ENCODE results near the gene NUDT17.
A peak's percentile ranks its signal among the peaks of the same experiment; 100 is the strongest.

The NUDT17 gene

GRCh38 chr1:145886816-145887215 is 41.4 kb downstream of the NUDT17 start:
- Histone ChIP-seq H3K18ac (ENCODE audit: low read length) (no peak overlapping the region), H3K4me3 (ENCODE audit: low read length) (no peak overlapping the region), H4K8ac (ENCODE audit: low read depth, low read length) (no peak overlapping the region), H2BK15ac (replicated peaks; ENCODE audit: low read depth) (no peak overlapping the region), H2AK5ac (ENCODE audit: low read length) (no peak overlapping the region), H3K27ac (ENCODE audit: low read depth, low read length) (no peak overlapping the region), H3K4ac (ENCODE audit: low read depth, low read length) (no peak overlapping the region), H2BK120ac (ENCODE audit: low read depth, low read length) (no peak overlapping the region), H3K23ac (ENCODE audit: low read length) (no peak overlapping the region), H3K56ac (ENCODE audit: low read length) (no peak overlapping the region), H4K5ac (ENCODE audit: low read length) (no peak overlapping the region), H3K36me3 (ENCODE audit: control insufficient read depth, insufficient read depth, low read length) (no peaks in the 10 kb centered on the region), H3K27me3 (ENCODE audit: insufficient read depth, low read length, poor library complexity) (peaks cover 2% of the 10 kb centered on the region), H2BK5ac (ENCODE audit: low read length) (no peak overlapping the region), H3K79me2 (ENCODE audit: control insufficient read depth, insufficient read depth, low read length) (no peaks in the 10 kb centered on the region), H3K9ac (ENCODE audit: low read length) (no peak overlapping the region), H3K4me2 (ENCODE audit: low read length) (no peak overlapping the region), H3K4me1 (ENCODE audit: control insufficient read depth, low read depth, low read length) (no peaks in the 10 kb centered on the region), H3K79me1 (ENCODE audit: low read length) (no peaks in the 10 kb centered on the region)
- DNase-seq: no peak
- no CpG with 5 or more reads among the region's 8 CpGs for WGBS (ENCODE audit: extremely low coverage, insufficient coverage, low lambda C conversion rate)

DNA sequence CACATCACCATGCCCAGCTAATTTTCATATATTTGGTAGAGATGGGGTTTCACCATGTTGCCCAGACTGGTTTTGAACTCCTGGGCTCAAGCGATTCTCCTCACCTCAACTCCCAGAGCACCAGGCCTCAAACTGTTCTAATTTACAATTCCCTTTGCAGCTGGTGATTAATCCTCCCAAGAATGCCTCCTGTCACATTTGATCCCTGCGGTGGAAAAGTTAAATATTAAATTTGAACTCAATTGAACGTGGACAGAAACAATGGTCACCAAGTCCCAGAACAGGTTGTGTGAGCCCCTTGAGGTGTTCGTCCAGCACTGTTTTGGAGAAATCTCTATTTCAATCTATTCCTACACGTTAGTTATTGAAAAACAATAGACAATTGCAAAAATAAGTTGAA is 42.2 kb downstream of the NUDT17 start:
- Histone ChIP-seq H3K4ac (ENCODE audit: low read depth, low read length) (no peak overlapping the region), H2AK5ac (ENCODE audit: low read length) (no peak overlapping the region), H3K36me3 (ENCODE audit: control insufficient read depth, insufficient read depth, low read length) (no peaks in the 10 kb centered on the region), H3K23ac (ENCODE audit: low read length) (no peak overlapping the region), H2BK5ac (ENCODE audit: low read length) (no peak overlapping the region), H3K79me2 (ENCODE audit: control insufficient read depth, insufficient read depth, low read length) (no peaks in the 10 kb centered on the region), H3K4me1 (ENCODE audit: control insufficient read depth, low read depth, low read length) (peaks cover 4% of the 10 kb centered on the region), H3K4me3 (ENCODE audit: low read length) (no peak overlapping the region), H3K79me1 (ENCODE audit: low read length) (no peaks in the 10 kb centered on the region), H2BK15ac (replicated peaks; ENCODE audit: low read depth) (no peak overlapping the region), H3K56ac (ENCODE audit: low read length) (no peak overlapping the region), H3K18ac (ENCODE audit: low read length) (no peak overlapping the region), H3K4me2 (ENCODE audit: low read length) (no peak overlapping the region), H4K8ac (ENCODE audit: low read depth, low read length) (no peak overlapping the region), H4K5ac (ENCODE audit: low read length) (no peak overlapping the region), H3K27ac (ENCODE audit: low read depth, low read length) (no peak overlapping the region), H2BK120ac (ENCODE audit: low read depth, low read length) (no peak overlapping the region), H3K27me3 (ENCODE audit: insufficient read depth, low read length, poor library complexity) (peaks cover 2% of the 10 kb centered on the region), H3K9ac (ENCODE audit: low read length) (no peak overlapping the region)
- no CpG with 5 or more reads among the region's 5 CpGs for WGBS (ENCODE audit: extremely low coverage, insufficient coverage, low lambda C conversion rate)
- no peak for DNase-seq

DNA sequence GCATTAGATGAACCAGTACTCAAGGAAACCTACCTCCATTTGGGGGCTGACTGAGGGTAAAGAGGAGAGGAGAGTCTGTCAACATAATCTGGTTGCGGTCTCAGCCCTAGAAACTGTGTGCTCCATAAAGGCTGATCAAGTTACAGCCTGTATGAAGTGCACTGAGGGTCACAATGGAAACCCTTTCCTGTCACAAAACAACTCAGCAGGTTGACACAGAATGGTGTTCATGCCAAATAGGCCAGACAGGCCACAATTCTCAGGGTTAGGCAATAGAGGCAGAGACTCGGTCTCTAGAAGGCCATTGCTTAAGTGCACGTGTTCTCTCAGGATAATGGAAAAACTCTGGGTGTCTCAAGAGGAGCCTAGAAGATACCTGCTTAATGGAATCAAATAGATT is 44.3 kb downstream of the NUDT17 start:
- DNase-seq: no peak
- no peak overlapping the region for H2AK5ac ChIP-seq (ENCODE audit: low read length)
- H3K27ac ChIP-seq (ENCODE audit: low read depth, low read length): no peak overlapping the region
- H3K23ac ChIP-seq (ENCODE audit: low read length): no peak overlapping the region
- H2BK15ac ChIP-seq (replicated peaks; ENCODE audit: low read depth): no peak overlapping the region
- no peak overlapping the region for H2BK120ac ChIP-seq (ENCODE audit: low read depth, low read length)
- H3K4me1 ChIP-seq (ENCODE audit: control insufficient read depth, low read depth, low read length): peaks cover 4% of the 10 kb centered on the region
- no peak overlapping the region for H3K56ac ChIP-seq (ENCODE audit: low read length)
- no peak overlapping the region for H4K8ac ChIP-seq (ENCODE audit: low read depth, low read length)
- no peaks in the 10 kb centered on the region for H3K36me3 ChIP-seq (ENCODE audit: control insufficient read depth, insufficient read depth, low read length)
- H3K18ac ChIP-seq (ENCODE audit: low read length): no peak overlapping the region
- no peak overlapping the region for H3K4ac ChIP-seq (ENCODE audit: low read depth, low read length)
- WGBS (ENCODE audit: extremely low coverage, insufficient coverage, low lambda C conversion rate): no CpG with 5 or more reads among the region's 3 CpGs
- no peak overlapping the region for H3K4me2 ChIP-seq (ENCODE audit: low read length)
- no peak overlapping the region for H3K9ac ChIP-seq (ENCODE audit: low read length)
- peaks cover 1% of the 10 kb centered on the region for H3K27me3 ChIP-seq (ENCODE audit: insufficient read depth, low read length, poor library complexity)
- no peaks in the 10 kb centered on the region for H3K79me1 ChIP-seq (ENCODE audit: low read length)
- H3K79me2 ChIP-seq (ENCODE audit: control insufficient read depth, insufficient read depth, low read length): no peaks in the 10 kb centered on the region
- no peak overlapping the region for H2BK5ac ChIP-seq (ENCODE audit: low read length)
- H4K5ac ChIP-seq (ENCODE audit: low read length): no peak overlapping the region
- no peak overlapping the region for H3K4me3 ChIP-seq (ENCODE audit: low read length)

DNA sequence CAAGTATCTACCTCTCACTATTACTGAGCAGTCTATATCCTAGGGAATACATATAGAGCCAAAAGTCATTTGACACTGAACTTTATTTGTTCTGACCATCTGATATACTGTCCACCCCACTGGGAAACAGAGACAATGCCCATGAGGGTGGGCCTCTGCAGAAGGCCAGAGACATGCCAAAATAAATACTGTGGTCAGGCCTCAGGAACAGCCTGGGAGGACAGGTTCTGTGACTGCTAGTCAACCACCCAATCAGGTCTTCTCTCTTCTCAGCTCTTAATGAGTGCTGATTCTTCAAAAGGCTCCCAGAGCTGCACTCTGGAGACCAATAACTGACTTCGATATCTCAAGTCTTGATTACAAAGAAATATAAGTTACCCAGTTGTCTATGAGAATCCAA is 45.7 kb downstream of the NUDT17 start:
- Histone ChIP-seq H3K56ac (ENCODE audit: low read length) (no peak overlapping the region), H4K8ac (ENCODE audit: low read depth, low read length) (no peak overlapping the region), H3K36me3 (ENCODE audit: control insufficient read depth, insufficient read depth, low read length) (no peaks in the 10 kb centered on the region), H3K79me2 (ENCODE audit: control insufficient read depth, insufficient read depth, low read length) (no peaks in the 10 kb centered on the region), H3K23ac (ENCODE audit: low read length) (no peak overlapping the region), H2BK120ac (ENCODE audit: low read depth, low read length) (no peak overlapping the region), H3K4me1 (ENCODE audit: control insufficient read depth, low read depth, low read length) (peaks cover 4% of the 10 kb centered on the region), H2BK5ac (ENCODE audit: low read length) (no peak overlapping the region), H3K18ac (ENCODE audit: low read length) (no peak overlapping the region), H3K4ac (ENCODE audit: low read depth, low read length) (no peak overlapping the region), H3K4me3 (ENCODE audit: low read length) (no peak overlapping the region), H3K27ac (ENCODE audit: low read depth, low read length) (no peak overlapping the region), H3K9ac (ENCODE audit: low read length) (no peak overlapping the region), H3K4me2 (ENCODE audit: low read length) (no peak overlapping the region), H3K79me1 (ENCODE audit: low read length) (no peaks in the 10 kb centered on the region), H3K27me3 (ENCODE audit: insufficient read depth, low read length, poor library complexity) (no peaks in the 10 kb centered on the region), H2BK15ac (replicated peaks; ENCODE audit: low read depth) (no peak overlapping the region), H4K5ac (ENCODE audit: low read length) (no peak overlapping the region), H2AK5ac (ENCODE audit: low read length) (no peak overlapping the region)
- DNase-seq: no peak
- no CpG with 5 or more reads among the region's 1 CpG for WGBS (ENCODE audit: extremely low coverage, insufficient coverage, low lambda C conversion rate)

DNA sequence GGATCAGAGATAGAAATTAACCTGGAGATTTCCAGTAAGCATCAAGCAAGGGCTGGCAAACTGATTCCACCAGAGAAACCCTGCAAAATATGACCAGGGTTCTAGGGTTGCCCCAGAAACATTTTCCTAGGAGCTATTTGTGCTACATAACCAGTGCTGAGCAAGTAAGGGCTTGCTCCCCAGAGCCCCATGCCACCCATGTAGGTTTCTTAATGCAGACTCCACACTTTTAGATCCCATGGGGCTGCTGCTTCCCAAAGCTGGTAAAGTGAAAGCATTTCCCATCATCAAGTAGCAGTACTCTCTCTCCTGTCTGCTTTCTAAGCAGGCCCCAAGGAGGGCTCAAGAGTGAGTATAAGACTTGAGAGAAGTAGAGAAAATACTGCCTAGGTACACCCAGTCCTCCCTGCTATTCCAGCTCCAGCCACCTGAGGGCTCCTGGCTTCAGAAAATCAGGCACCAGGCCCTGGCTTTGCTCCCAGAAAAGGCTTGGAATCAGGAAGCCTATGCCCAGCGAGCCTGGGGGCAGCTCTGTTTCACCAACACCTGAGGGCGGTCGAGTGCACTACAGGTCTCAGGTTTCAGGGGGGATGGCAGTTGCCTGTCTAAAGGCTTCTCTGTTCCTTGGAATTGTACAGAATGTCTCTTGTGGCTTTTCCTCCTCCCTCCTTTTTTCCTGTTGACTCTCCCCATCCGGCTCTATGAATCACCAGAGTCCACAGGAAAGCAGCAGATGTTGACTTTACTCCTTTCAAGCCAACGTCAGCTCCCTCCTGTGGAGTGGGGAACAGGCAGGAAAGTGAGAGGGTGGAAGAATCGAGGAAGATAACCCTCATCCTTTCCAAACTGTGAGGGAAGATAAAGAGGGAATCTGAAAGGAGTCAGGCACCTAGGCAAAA is 46.4 kb downstream of the NUDT17 start:
- no CpG with 5 or more reads among the region's 6 CpGs for WGBS (ENCODE audit: extremely low coverage, insufficient coverage, low lambda C conversion rate)
- Histone ChIP-seq H3K9ac (ENCODE audit: low read length) (peak overlapping the region; percentile 44), H2AK5ac (ENCODE audit: low read length) (no peak overlapping the region), H3K36me3 (ENCODE audit: control insufficient read depth, insufficient read depth, low read length) (no peaks in the 10 kb centered on the region), H3K4ac (ENCODE audit: low read depth, low read length) (no peak overlapping the region), H3K4me2 (ENCODE audit: low read length) (peak overlapping the region; percentile 18), H3K27ac (ENCODE audit: low read depth, low read length) (peak overlapping the region; percentile 45), H3K18ac (ENCODE audit: low read length) (peak overlapping the region; percentile 54), H3K27me3 (ENCODE audit: insufficient read depth, low read length, poor library complexity) (no peaks in the 10 kb centered on the region), H3K79me2 (ENCODE audit: control insufficient read depth, insufficient read depth, low read length) (no peaks in the 10 kb centered on the region), H4K5ac (ENCODE audit: low read length) (no peak overlapping the region), H3K56ac (ENCODE audit: low read length) (peak overlapping the region; percentile 84), H3K4me3 (ENCODE audit: low read length) (no peak overlapping the region), H4K8ac (ENCODE audit: low read depth, low read length) (no peak overlapping the region), H3K79me1 (ENCODE audit: low read length) (no peaks in the 10 kb centered on the region), H3K23ac (ENCODE audit: low read length) (no peak overlapping the region), H3K4me1 (ENCODE audit: control insufficient read depth, low read depth, low read length) (peaks cover 4% of the 10 kb centered on the region), H2BK120ac (ENCODE audit: low read depth, low read length) (no peak overlapping the region), H2BK5ac (ENCODE audit: low read length) (no peak overlapping the region), H2BK15ac (replicated peaks; ENCODE audit: low read depth) (no peak overlapping the region)
- DNase-seq: peak; percentile 99

Data from mesendoderm (in vitro differentiated cells).